ENCODE measurements around the gene ACAP2. TPM values are rescaled to one million over a fixed set of nuclear protein-coding genes. Genes with fewer than 3 reads are reported as not detected.
A peak's percentile ranks its signal among the peaks of the same experiment; 100 is the strongest.
"Not testable (repeated sequence)": the region's sequence is repeated elsewhere in the genome, so short reads cannot be mapped to it uniquely, and the experiment has no call there.

The ACAP2 gene
- 14.3 TPM for total RNA-seq
- long read RNA-seq, full-length matches to known transcripts, result 1 of 5 reads
- long read RNA-seq, partial matches to known transcripts, result 0 of 5 reads
- long read RNA-seq, other reads (novel, unspliced or antisense), result 4 of 5 reads

- Histone ChIP-seq H3K36me3 (no peaks in the 10 kb centered on the region), H3K9me3 (replicated peaks) (no peaks in the 10 kb centered on the region), H3K4me3 (peak within 1 kb of the TSS; percentile 96), H3K27ac (replicated peaks) (peak within 1 kb of the TSS; percentile 97), H3K4me1 (peaks cover 35% of the 10 kb centered on the region), H3K27me3 (ENCODE audit: low read depth) (no peaks in the 10 kb centered on the region)
- no peak for TF ChIP-seq CTCF (IDR thresholded peaks at IDR 0.05; ENCODE audit: borderline replicate concordance)
- peak; percentile 100 for DNase-seq
- intact Hi-C loops (cut with micrococcal nuclease), result no loop called here
These were observed at the start of gene ACAP2 for GRCh38 chr3:195442573-195443390. Gene ACAP2, minus strand, starts transcription at chr3:195443020. Its CDS starts 173 bp downstream, at chr3:195442847.

- H3K4me3 ChIP-seq, result no peak overlapping the region
- no peak overlapping the region for H3K27ac ChIP-seq (replicated peaks)
- DNase-seq, result no peak
- H3K36me3 ChIP-seq, result no peaks in the 10 kb centered on the region
- H3K9me3 ChIP-seq (replicated peaks), result no peaks in the 10 kb centered on the region
- H3K4me1 ChIP-seq, result peaks cover 2% of the 10 kb centered on the region
- peaks cover 9% of the 10 kb centered on the region for H3K27me3 ChIP-seq (ENCODE audit: low read depth)
- TF ChIP-seq CTCF (IDR thresholded peaks at IDR 0.05; ENCODE audit: borderline replicate concordance), result no peak
- intact Hi-C loops (cut with micrococcal nuclease), result no loop called here
These were observed 32.8 kb upstream of the ACAP2 start for GRCh38 chr3:195475614-195476013.

GRCh38 chr3:195475116-195475515 is 32.3 kb upstream of the ACAP2 start:
- DNase-seq; H3K36me3 ChIP-seq; H3K9me3 ChIP-seq (replicated peaks); H3K4me1 ChIP-seq; H3K27me3 ChIP-seq (ENCODE audit: low read depth); H3K4me3 ChIP-seq; H3K27ac ChIP-seq (replicated peaks); intact Hi-C loops (cut with micrococcal nuclease): not testable (repeated sequence)

- no peak overlapping the region for H3K4me3 ChIP-seq
- intact Hi-C loops (cut with micrococcal nuclease), result no loop called here
- no peaks in the 10 kb centered on the region for H3K36me3 ChIP-seq
- no peak for DNase-seq
- no peaks in the 10 kb centered on the region for H3K9me3 ChIP-seq (replicated peaks)
- H3K4me1 ChIP-seq, result peaks cover 6% of the 10 kb centered on the region
- H3K27ac ChIP-seq (replicated peaks), result no peak overlapping the region
- TF ChIP-seq CTCF (IDR thresholded peaks at IDR 0.05; ENCODE audit: borderline replicate concordance), result no peak
- no peaks in the 10 kb centered on the region for H3K27me3 ChIP-seq (ENCODE audit: low read depth)
These were observed 26.0 kb upstream of the ACAP2 start for GRCh38 chr3:195468841-195469240.

GRCh38 chr3:195468391-195468776 is 25.6 kb upstream of the ACAP2 start:
- Histone ChIP-seq H3K9me3 (replicated peaks) (no peaks in the 10 kb centered on the region), H3K36me3 (no peaks in the 10 kb centered on the region), H3K4me1 (peaks cover 6% of the 10 kb centered on the region), H3K27ac (replicated peaks) (no peak overlapping the region), H3K27me3 (ENCODE audit: low read depth) (no peaks in the 10 kb centered on the region), H3K4me3 (no peak overlapping the region)
- TF ChIP-seq CTCF (IDR thresholded peaks at IDR 0.05; ENCODE audit: borderline replicate concordance), result no peak
- intact Hi-C loops (cut with micrococcal nuclease), result no loop called here
- no peak for DNase-seq
